ENCODE measurements around the gene RAB2B.

RAB2B gene

DNA sequence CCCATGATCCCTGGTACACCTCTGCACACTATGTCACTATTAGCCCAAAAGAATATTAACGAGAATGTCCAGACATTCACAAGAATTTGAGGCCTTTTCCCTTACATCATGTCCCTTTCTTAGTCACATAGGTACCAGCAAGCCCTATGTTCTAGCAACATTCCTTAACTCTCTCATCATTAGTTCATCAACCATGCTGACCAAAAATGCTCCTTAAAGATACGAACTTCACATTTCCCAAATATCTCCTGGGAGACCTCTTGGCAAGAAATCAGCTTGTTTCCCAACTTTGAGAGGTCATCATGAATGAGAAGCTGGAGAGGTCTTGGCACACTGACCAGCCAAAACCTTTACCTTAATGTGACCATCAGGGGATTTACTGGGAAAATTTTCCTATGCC lies 44.7 kb upstream of the RAB2B start:
- no peak for DNase-seq (ENCODE audit: low read depth)
- H3K4me3 ChIP-seq (ENCODE audit: low read depth, low read length), result no peak overlapping the region
- TF ChIP-seq, protein P1, sequence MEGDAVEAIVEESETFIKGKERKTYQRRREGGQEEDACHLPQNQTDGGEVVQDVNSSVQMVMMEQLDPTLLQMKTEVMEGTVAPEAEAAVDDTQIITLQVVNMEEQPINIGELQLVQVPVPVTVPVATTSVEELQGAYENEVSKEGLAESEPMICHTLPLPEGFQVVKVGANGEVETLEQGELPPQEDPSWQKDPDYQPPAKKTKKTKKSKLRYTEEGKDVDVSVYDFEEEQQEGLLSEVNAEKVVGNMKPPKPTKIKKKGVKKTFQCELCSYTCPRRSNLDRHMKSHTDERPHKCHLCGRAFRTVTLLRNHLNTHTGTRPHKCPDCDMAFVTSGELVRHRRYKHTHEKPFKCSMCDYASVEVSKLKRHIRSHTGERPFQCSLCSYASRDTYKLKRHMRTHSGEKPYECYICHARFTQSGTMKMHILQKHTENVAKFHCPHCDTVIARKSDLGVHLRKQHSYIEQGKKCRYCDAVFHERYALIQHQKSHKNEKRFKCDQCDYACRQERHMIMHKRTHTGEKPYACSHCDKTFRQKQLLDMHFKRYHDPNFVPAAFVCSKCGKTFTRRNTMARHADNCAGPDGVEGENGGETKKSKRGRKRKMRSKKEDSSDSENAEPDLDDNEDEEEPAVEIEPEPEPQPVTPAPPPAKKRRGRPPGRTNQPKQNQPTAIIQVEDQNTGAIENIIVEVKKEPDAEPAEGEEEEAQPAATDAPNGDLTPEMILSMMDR (IDR thresholded peaks at IDR 0.05; ENCODE audit: low read depth, low read length), result no peak
- no peak for TF ChIP-seq POLR2A (IDR thresholded peaks at IDR 0.05; ENCODE audit: extremely low read depth, insufficient read length)

DNA sequence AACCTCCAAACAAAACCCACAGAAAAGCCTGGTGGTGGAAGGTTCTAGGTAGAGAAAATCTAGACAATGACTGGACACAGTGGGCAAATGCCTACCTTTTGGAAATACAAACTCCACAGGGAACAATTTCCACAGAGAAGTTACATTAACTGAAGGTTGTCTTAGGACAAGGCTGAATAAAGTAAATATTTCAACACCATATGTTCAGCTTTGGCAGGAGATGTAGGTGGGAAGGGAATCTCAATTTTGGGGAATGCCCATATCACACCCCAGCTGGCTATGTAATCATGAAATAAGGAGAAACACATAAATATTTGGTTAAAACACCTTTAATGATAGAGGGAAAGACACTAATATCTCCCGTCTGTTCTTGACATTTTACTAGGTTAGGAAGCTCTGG lies 44.0 kb upstream of the RAB2B start:
- H3K4me3 ChIP-seq (ENCODE audit: low read depth, low read length), result no peak overlapping the region
- TF ChIP-seq, protein P1 (IDR thresholded peaks at IDR 0.05; ENCODE audit: low read depth, low read length), result no peak
- TF ChIP-seq, protein P2, sequence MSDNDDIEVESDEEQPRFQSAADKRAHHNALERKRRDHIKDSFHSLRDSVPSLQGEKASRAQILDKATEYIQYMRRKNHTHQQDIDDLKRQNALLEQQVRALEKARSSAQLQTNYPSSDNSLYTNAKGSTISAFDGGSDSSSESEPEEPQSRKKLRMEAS (IDR thresholded peaks at IDR 0.05; ENCODE audit: low read depth, low read length), result no peak
- TF ChIP-seq POLR2A (IDR thresholded peaks at IDR 0.05; ENCODE audit: extremely low read depth, insufficient read length) (no peak), MYC (IDR thresholded peaks at IDR 0.05; ENCODE audit: low read depth, low read length) (no peak)
- DNase-seq (ENCODE audit: low read depth), result no peak

DNA sequence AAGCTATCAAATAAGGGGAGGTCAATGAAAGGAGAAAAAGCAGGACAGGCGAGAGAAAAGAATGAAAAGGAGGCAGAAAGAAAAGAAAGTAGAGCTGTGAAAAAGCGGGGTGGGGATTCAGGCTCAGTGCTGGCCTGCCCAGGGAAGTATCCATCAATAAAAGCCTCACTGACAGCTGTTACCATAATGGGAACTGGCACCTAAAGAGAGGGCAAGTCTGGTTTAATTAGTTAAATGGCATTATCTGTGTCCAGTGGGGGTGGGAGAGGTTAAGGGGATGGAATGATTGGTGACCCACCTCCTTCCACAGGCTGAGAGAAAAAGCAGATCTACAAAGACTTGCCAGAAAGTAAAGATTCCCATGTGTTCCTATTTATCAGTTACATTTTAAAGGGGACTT lies 42.0 kb upstream of the RAB2B start:
- no peak for DNase-seq (ENCODE audit: low read depth)
- TF ChIP-seq POLR2A (IDR thresholded peaks at IDR 0.05; ENCODE audit: extremely low read depth, insufficient read length), result no peak
- no peak overlapping the region for H3K4me3 ChIP-seq (ENCODE audit: low read depth, low read length)

DNA sequence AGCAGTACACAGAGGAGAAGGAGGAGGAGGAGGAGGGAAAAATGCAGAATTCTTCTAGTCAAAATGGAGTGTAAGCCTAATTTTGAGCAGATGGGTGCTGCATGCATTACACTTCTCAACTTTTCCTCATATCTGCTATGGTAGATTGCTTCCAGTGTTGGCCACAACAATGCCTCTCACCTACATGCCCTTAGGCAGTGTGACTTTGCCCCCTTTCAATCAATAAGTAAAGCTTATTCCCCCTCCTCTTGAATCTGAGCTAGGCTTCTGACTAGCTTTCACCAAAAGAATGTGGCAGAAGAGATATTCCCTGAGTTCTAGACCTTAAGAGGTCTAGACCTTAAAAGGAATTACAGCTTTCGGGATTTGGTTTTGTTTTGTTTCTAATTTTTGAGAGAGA lies 37.6 kb upstream of the RAB2B start:
- no peak overlapping the region for H3K4me3 ChIP-seq (ENCODE audit: low read depth, low read length)
- TF ChIP-seq, protein P2 (IDR thresholded peaks at IDR 0.05; ENCODE audit: low read depth, low read length), result no peak
- TF ChIP-seq, protein P1 (IDR thresholded peaks at IDR 0.05; ENCODE audit: low read depth, low read length), result no peak
- TF ChIP-seq POLR2A (IDR thresholded peaks at IDR 0.05; ENCODE audit: extremely low read depth, insufficient read length) (no peak), MYC (IDR thresholded peaks at IDR 0.05; ENCODE audit: low read depth, low read length) (no peak)
- DNase-seq (ENCODE audit: low read depth), result no peak

DNA sequence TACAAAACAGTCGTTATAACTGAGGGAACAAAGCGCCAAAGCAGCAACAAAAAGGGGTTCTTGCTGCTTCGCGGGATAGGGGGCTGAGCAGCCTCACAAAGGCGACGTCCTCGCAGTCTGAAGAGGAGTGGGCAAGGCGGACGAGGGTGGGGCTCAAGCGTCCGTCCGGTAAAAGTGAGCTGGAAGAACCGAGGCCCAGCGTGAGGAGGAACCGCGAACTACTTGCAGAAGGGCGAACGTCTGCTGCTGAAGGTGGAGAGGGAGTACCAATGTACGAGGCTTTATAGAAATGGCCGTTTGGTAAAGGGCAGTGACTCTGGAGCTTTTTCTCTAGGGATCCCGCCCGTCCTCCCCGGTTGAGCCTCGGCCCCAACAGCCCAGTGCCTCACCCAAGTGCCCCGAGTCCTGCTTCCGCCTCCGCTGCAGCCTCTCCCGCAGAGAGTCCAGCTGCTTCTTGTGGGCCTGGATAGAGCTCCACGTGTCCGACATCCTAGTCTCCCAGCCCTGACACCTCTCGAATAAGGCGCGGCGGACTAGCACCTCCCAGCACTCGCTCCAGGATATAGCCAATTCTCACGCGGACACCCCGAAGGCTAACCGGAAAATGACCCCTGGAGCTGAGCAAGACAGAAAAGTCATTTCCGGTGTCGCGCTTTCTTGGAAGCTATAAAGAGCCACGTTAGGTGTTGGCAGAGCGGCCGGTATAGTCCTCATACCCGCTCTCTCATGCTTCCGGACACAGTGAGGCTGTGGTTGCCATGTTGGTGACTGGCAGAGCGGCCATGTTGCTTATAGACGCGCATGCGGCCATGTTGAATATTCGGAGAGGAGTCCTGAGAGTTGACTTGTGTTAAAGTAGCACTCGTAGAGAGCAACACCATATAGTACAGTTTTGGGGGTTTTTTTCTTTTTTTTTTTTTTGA lies 34.2 kb upstream of the RAB2B start, which contains the start of gene METTL3:
TSS of gene METTL3 (minus strand) at position 606 of the 923 bp plus-strand sequence. CDS start at position 489, 117 bp downstream.
- TF ChIP-seq, protein P1 (IDR thresholded peaks at IDR 0.05; ENCODE audit: low read depth, low read length), result no peak
- TF ChIP-seq, protein P2 (IDR thresholded peaks at IDR 0.05; ENCODE audit: low read depth, low read length), result peak; percentile 91
- TF ChIP-seq POLR2A (IDR thresholded peaks at IDR 0.05; ENCODE audit: extremely low read depth, insufficient read length) (peak; percentile 85), MYC (IDR thresholded peaks at IDR 0.05; ENCODE audit: low read depth, low read length) (peak; percentile 86)
- peak; percentile 98 for DNase-seq (ENCODE audit: low read depth)
- H3K4me3 ChIP-seq (ENCODE audit: low read depth, low read length), result peak within 1 kb of the TSS; percentile 91

DNA sequence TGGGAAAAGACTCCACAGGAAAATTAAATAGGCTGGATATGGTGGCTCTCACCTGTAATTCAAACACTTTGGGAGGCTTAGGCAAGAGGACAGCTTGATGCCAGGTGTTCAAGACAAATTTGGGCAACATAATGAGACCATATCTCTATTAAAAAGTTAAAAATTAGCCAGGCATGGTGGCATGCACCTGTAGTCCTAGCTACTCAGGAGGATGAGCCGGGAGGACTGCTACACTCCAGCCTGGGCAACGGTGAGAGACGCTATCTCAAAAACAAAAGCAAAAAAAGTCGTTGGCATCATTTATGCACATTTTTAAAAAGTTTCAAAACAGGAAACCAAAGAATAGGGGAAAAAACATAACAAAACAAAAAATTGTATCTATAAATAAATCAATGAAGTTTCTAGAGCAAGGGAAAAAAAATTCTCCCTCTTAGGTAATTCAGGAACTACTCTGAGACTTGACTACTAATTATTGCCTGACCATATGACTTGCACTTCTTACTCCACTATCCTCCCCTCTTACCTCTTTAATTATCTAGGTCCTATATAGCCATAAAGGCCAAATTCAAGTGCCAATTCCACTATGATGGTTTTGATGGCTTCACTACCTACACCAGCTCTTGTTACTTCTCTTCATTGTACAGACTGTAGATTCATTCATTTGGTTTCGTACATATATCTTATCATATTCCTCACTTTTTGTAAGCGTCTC lies 32.8 kb upstream of the RAB2B start:
- TF ChIP-seq, protein P2 (IDR thresholded peaks at IDR 0.05; ENCODE audit: low read depth, low read length), result no peak
- no peak for TF ChIP-seq POLR2A (IDR thresholded peaks at IDR 0.05; ENCODE audit: extremely low read depth, insufficient read length)
- no peak for TF ChIP-seq MYC (IDR thresholded peaks at IDR 0.05; ENCODE audit: low read depth, low read length)
- TF ChIP-seq, protein P1 (IDR thresholded peaks at IDR 0.05; ENCODE audit: low read depth, low read length), result no peak
- DNase-seq (ENCODE audit: low read depth), result no peak
- H3K4me3 ChIP-seq (ENCODE audit: low read depth, low read length), result peak overlapping the region; percentile 91
